Caco-2 (cell line): Measurements from ENCODE around the gene KHDRBS2. TPM values are rescaled to one million over a fixed set of nuclear protein-coding genes. Genes with fewer than 3 reads are reported as not detected.

Source experiments
- BruUV-seq: library from RNA; stranded (reverse); fragments of 400-500 nt; replicated peaks from 2 replicates; lab custom pipeline; 2021; lab: Mats Ljungman, UMichigan
- CTCF ChIA-PET: fragments of 300-600 bp; sonication (Branson Sonifier 250); formaldehyde crosslinking; loops from one replicate; lab custom pipeline; 2022; ENCODE audit warnings: antibody characterized with exemption; lab: Charles Lee
- POLR2A ChIA-PET: fragments of 300-600 bp; sonication (Branson Sonifier 250); formaldehyde crosslinking; loops from one replicate; lab custom pipeline; 2022; ENCODE audit warnings: antibody characterized with exemption; lab: Charles Lee
- DNase-seq, 2 experiments: peaks; one replicate each; pipeline versions ENCODE4 v3.0.0 to v3.0.0-alpha.2; 2020 to 2022
- H3K27me3 ChIP-seq: replicated peaks from 2 replicates; pipeline ENCODE4 v1.6.0; 2011; ENCODE audit warnings: low read length; ENCODE audit not compliant: control insufficient read depth, insufficient read depth
- H3K36me3 ChIP-seq: 2 replicates; pipeline ENCODE4 v1.5.1; 2011; ENCODE audit warnings: low read length; ENCODE audit not compliant: control insufficient read depth, insufficient read depth
- H3K4me1 ChIP-seq: fragments of 250-450 bp; sonication (Bioruptor Pico); 2 replicates; pipeline ENCODE4 v1.5.1; 2020; ENCODE audit warnings: mild to moderate bottlenecking
- H3K4me3 ChIP-seq: 2 replicates; pipeline ENCODE4 v1.5.1; 2011; ENCODE audit warnings: low read depth, mild to moderate bottlenecking, control low read depth, low read length
- H3K9me3 ChIP-seq: fragments of 250-450 bp; sonication (Bioruptor Pico); 2 replicates; pipeline ENCODE4 v1.5.1; 2020; ENCODE audit warnings: mild to moderate bottlenecking, moderate library complexity
- H3K27ac Mint-ChIP-seq: one replicate; pipeline ENCODE4 v1.8.0; 2022; ENCODE audit warnings: mixed read lengths; ENCODE audit not compliant: unreplicated experiment
- H3K27me3 Mint-ChIP-seq: one replicate; pipeline ENCODE4 v1.8.0; 2022; ENCODE audit warnings: mixed read lengths; ENCODE audit not compliant: insufficient read depth, unreplicated experiment
- H3K36me3 Mint-ChIP-seq: one replicate; pipeline ENCODE4 v1.8.0; 2022; ENCODE audit warnings: mild to moderate bottlenecking, mixed read lengths; ENCODE audit not compliant: insufficient read depth, unreplicated experiment
- H3K4me1 Mint-ChIP-seq: one replicate; pipeline ENCODE4 v1.8.0; 2022; ENCODE audit warnings: low read depth, mixed read lengths; ENCODE audit not compliant: unreplicated experiment
- H3K4me3 Mint-ChIP-seq: one replicate; pipeline ENCODE4 v1.8.0; 2022; ENCODE audit warnings: mild to moderate bottlenecking, moderate library complexity, mixed read lengths; ENCODE audit not compliant: unreplicated experiment
- H3K9me3 Mint-ChIP-seq: one replicate; pipeline ENCODE4 v1.8.0; 2022; ENCODE audit warnings: mixed read lengths; ENCODE audit not compliant: unreplicated experiment
- intact Hi-C: fragments of 100-400 bp; cut with micrococcal nuclease; formaldehyde crosslinking; loops from one replicate; pipeline ENCODE4 v1.10.0; 2022; ENCODE audit not compliant: unreplicated experiment
- total RNA-seq: library from RNA; stranded (reverse); gene quantifications from 2 replicates; pipeline ENCODE4 v1.2.3, GENCODE V29; 2022
- TF ChIP-seq, protein P1 (sequence below), 2 experiments: fragments of 200-600 bp in 1 of 2; IDR thresholded peaks; 1 replicate in 1 of 2; 2 replicates in 1 of 2; pipeline versions ENCODE4 v1.5.1 to v1.8.0; 2011 to 2022; ENCODE audit warnings: antibody characterized with exemption in 1 of 2, control low read depth in 1 of 2, inconsistent platforms in 1 of 2, low read depth in 1 of 2, low read length in 1 of 2, mild to moderate bottlenecking in 1 of 2, moderate library complexity in 1 of 2; ENCODE audit not compliant: insufficient read depth in 1 of 2, severe bottlenecking in 1 of 2, unreplicated experiment in 1 of 2

Gene KHDRBS2
- total RNA-seq, 1 experiment from 2014 or later, result not detected

DNA sequence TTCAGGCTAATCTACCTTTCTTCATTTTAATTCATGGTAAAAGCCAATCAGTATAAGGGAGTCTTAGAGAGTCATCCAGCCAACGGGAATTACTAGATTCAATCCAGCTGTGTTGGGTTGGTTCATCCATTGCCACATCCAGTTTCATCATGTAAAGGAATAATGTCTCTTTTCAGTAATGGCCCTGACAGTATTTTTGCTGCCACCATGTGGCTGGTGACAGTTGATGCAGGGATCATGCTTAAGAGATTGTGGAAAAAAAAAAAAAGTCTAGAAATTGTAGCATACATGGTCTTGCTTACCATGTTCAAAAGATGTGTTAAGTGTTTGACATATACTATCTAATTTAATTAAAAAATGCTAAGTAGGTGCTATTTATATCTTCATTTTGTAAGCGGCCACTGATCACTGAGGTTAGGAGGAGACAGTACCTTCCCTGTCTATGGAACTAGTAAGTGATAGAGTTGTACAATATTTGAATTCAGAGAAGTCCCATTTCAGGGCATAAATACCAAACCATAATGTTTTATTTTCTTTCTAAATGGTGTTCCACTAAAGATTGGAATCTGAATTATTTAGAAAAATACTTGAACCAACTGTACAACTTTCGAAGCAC is 135.9 kb downstream of the KHDRBS2 start:
- TF ChIP-seq, protein P1, sequence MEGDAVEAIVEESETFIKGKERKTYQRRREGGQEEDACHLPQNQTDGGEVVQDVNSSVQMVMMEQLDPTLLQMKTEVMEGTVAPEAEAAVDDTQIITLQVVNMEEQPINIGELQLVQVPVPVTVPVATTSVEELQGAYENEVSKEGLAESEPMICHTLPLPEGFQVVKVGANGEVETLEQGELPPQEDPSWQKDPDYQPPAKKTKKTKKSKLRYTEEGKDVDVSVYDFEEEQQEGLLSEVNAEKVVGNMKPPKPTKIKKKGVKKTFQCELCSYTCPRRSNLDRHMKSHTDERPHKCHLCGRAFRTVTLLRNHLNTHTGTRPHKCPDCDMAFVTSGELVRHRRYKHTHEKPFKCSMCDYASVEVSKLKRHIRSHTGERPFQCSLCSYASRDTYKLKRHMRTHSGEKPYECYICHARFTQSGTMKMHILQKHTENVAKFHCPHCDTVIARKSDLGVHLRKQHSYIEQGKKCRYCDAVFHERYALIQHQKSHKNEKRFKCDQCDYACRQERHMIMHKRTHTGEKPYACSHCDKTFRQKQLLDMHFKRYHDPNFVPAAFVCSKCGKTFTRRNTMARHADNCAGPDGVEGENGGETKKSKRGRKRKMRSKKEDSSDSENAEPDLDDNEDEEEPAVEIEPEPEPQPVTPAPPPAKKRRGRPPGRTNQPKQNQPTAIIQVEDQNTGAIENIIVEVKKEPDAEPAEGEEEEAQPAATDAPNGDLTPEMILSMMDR (IDR thresholded peaks at IDR 0.05; ENCODE audit: insufficient read depth in 1 of 2, low read depth in 1 of 2, low read length in 1 of 2, severe bottlenecking in 1 of 2, unreplicated experiment in 1 of 2), result peak; percentile 55 to 74
- POLR2A ChIA-PET, result no interaction called here
- no peaks in the 10 kb centered on the region for H3K27me3 Mint-ChIP-seq
- Histone ChIP-seq H3K27me3 (no peaks in the 10 kb centered on the region), H3K36me3 (no peaks in the 10 kb centered on the region), H3K4me1 (no peaks in the 10 kb centered on the region), H3K4me3 (no peak overlapping the region), H3K9me3 (no peaks in the 10 kb centered on the region)
- H3K4me1 Mint-ChIP-seq, result no peaks in the 10 kb centered on the region
- H3K27ac Mint-ChIP-seq, result no peak overlapping the region
- BruUV-seq, result no TSS peak
- H3K4me3 Mint-ChIP-seq, result no peak overlapping the region
- no peaks in the 10 kb centered on the region for H3K9me3 Mint-ChIP-seq
- CTCF ChIA-PET, result no interaction called here
- DNase-seq, result peak in 1 of 2 experiments; percentile 52
- intact Hi-C loops, result loop anchor here (1.0 kb wide), 3 partner anchors 114 to 341 kb away; no protein-coding TSS in a partner anchor
- H3K36me3 Mint-ChIP-seq, result no peaks in the 10 kb centered on the region

DNA sequence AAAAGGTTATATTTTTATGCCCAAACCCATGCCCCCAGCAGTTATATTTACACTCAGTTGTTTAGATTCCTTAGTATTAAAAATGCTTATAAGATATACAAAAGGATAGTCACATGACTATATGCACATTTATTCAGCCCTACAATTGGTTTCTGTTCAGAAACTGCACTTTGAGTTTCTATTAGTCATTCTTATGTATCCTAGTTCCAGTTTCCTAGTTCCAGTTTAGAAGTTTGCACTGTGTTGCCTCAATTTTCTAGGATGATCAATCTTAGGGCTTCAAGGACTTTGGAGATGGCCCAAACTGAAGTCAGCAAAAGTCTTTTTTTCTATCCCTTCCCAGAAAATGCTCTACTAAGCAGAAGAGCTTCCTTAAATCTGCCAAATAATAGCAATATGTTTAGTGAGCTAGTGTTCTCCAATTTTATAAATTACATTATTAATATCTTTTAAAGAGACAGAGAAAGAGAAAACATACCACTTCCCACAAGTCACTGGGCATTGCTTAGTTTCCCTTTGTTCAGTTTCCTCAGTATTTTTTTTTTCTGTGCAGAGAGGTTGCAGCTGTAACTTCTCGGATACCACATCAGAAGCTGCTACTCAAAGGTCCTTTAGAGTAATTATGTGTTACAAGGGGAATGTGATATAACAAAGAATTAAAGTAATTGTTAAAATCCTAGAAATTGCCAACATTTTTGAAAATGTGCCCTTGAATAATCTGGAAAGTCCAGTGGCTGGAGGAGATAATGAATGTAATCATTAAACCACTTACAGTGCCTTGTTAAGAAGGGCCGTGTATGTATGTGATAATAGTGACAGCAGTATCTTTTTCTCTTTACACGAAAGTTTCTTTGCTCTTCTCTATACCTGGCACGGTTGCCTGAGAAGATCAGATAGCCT is 138.8 kb downstream of the KHDRBS2 start:
- Histone ChIP-seq H3K27me3 (no peaks in the 10 kb centered on the region), H3K4me3 (no peak overlapping the region), H3K4me1 (no peaks in the 10 kb centered on the region), H3K36me3 (no peaks in the 10 kb centered on the region), H3K9me3 (no peaks in the 10 kb centered on the region)
- H3K4me3 Mint-ChIP-seq, result no peak overlapping the region
- H3K36me3 Mint-ChIP-seq, result no peaks in the 10 kb centered on the region
- intact Hi-C loops, result no loop called here
- no peak overlapping the region for H3K27ac Mint-ChIP-seq
- no peaks in the 10 kb centered on the region for H3K4me1 Mint-ChIP-seq
- no TSS peak for BruUV-seq
- TF ChIP-seq, protein P1 (IDR thresholded peaks at IDR 0.05; ENCODE audit: insufficient read depth in 1 of 2, low read depth in 1 of 2, low read length in 1 of 2, severe bottlenecking in 1 of 2, unreplicated experiment in 1 of 2), result no peak
- no peak for DNase-seq
- CTCF ChIA-PET, result no interaction called here
- H3K9me3 Mint-ChIP-seq, result no peaks in the 10 kb centered on the region
- POLR2A ChIA-PET, result no interaction called here
- no peaks in the 10 kb centered on the region for H3K27me3 Mint-ChIP-seq

DNA sequence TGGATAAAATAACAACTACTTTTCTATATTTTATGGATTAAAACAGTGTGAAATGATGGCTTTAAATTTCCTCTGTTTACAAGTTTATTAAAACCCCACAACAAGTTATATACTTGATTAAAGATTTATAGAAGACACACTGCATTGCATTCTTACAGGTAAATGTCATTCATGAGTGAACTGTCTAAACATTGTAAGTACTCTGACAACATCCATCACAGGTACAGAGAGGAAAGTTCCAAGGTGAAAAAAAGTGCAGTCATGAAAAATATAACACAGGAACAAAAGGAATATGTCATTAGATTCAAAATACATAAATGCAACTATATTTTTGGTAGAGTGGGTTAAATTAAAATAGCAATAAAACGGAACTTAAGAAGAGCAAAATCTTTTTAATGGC is 156.9 kb downstream of the KHDRBS2 start:
- Mint-ChIP-seq H3K27me3 (no peaks in the 10 kb centered on the region), H3K4me1 (no peaks in the 10 kb centered on the region), H3K9me3 (peaks cover 12% of the 10 kb centered on the region), H3K27ac (no peak overlapping the region), H3K4me3 (no peak overlapping the region), H3K36me3 (no peaks in the 10 kb centered on the region)
- ChIA-PET POLR2A (no interaction called here), CTCF (no interaction called here)
- intact Hi-C loops, result no loop called here
- Histone ChIP-seq H3K9me3 (no peaks in the 10 kb centered on the region), H3K36me3 (no peaks in the 10 kb centered on the region), H3K4me3 (no peak overlapping the region), H3K27me3 (no peaks in the 10 kb centered on the region), H3K4me1 (no peaks in the 10 kb centered on the region)
- no TSS peak for BruUV-seq
- TF ChIP-seq, protein P1 (IDR thresholded peaks at IDR 0.05; ENCODE audit: insufficient read depth in 1 of 2, low read depth in 1 of 2, low read length in 1 of 2, severe bottlenecking in 1 of 2, unreplicated experiment in 1 of 2), result no peak
- no peak for DNase-seq
